Neural progenitor cell (in vitro differentiated cells): Measurements from ENCODE around the gene HOXA13. TPM values are rescaled to one million over a fixed set of nuclear protein-coding genes. Genes with fewer than 3 reads are reported as not detected.

Source experiments
- DNase-seq: peaks from one replicate; pipeline ENCODE4 v3.0.0-alpha.2; 2016; ENCODE audit warnings: low spot score
- H2AFZ ChIP-seq: fragments of 200-600 bp; sonication (generic); replicated peaks from 2 replicates; pipeline ENCODE4 v1.6.1; 2016; ENCODE audit warnings: antibody characterized with exemption
- H3F3A ChIP-seq: fragments of 200-600 bp; sonication (generic); 2 replicates; pipeline ENCODE4 v1.6.1; 2016; ENCODE audit warnings: antibody characterized with exemption, low read depth
- H3K27ac ChIP-seq: fragments of 200-600 bp; sonication (generic); 2 replicates; pipeline ENCODE4 v1.5.1; 2016; ENCODE audit warnings: mild to moderate bottlenecking
- H3K27me3 ChIP-seq: fragments of 200-600 bp; sonication (generic); 2 replicates; pipeline ENCODE4 v1.6.1; 2016; ENCODE audit warnings: mild to moderate bottlenecking, moderate library complexity
- H3K36me3 ChIP-seq: fragments of 200-600 bp; sonication (generic); 2 replicates; pipeline ENCODE4 v1.5.1; 2016
- H3K4me1 ChIP-seq: fragments of 200-600 bp; sonication (generic); 2 replicates; pipeline ENCODE4 v1.6.1; 2016; ENCODE audit warnings: mixed run types
- H3K4me2 ChIP-seq: fragments of 200-600 bp; sonication (generic); 2 replicates; pipeline ENCODE4 v1.6.1; 2016
- H3K4me3 ChIP-seq: fragments of 200-600 bp; sonication (generic); 2 replicates; pipeline ENCODE4 v1.5.1; 2016
- H3K79me2 ChIP-seq: fragments of 200-600 bp; sonication (generic); 2 replicates; pipeline ENCODE4 v1.6.1; 2016; ENCODE audit warnings: low read depth
- H3K9ac ChIP-seq: fragments of 200-600 bp; sonication (generic); 2 replicates; pipeline ENCODE4 v1.6.1; 2016
- H3K9me3 ChIP-seq: fragments of 200-600 bp; sonication (generic); 2 replicates; pipeline ENCODE4 v1.5.1; 2016; ENCODE audit warnings: low read depth
- H4K20me1 ChIP-seq: fragments of 200-600 bp; sonication (generic); 2 replicates; pipeline ENCODE4 v1.6.1; 2016; ENCODE audit warnings: low read depth
- H3K27ac Mint-ChIP-seq: 3 replicates; pipeline ENCODE4 v1.8.0; 2021; ENCODE audit warnings: mixed read lengths
- H3K27me3 Mint-ChIP-seq: 2 replicates; pipeline ENCODE4 v1.8.0; 2022; ENCODE audit warnings: low read depth, mild to moderate bottlenecking, inconsistent platforms, moderate library complexity, mixed read lengths; ENCODE audit not compliant: insufficient read depth
- H3K36me3 Mint-ChIP-seq: 3 replicates; pipeline ENCODE4 v1.8.0; 2021; ENCODE audit warnings: mixed read lengths
- H3K4me1 Mint-ChIP-seq: 3 replicates; pipeline ENCODE4 v1.8.0; 2021; ENCODE audit warnings: mixed read lengths
- H3K4me3 Mint-ChIP-seq: 3 replicates; pipeline ENCODE4 v1.8.0; 2021; ENCODE audit warnings: mild to moderate bottlenecking, moderate library complexity, mixed read lengths
- H3K9me3 Mint-ChIP-seq: 3 replicates; pipeline ENCODE4 v1.8.0; 2020; ENCODE audit warnings: mixed read lengths
- CTCF ChIP-seq: fragments of 200-600 bp; sonication (generic); IDR thresholded peaks from 2 replicates; pipeline ENCODE4 v1.5.1; 2017; ENCODE audit warnings: antibody characterized with exemption, mild to moderate bottlenecking
- EZH2 ChIP-seq: fragments of 200-600 bp; sonication (generic); IDR thresholded peaks from 2 replicates; pipeline ENCODE4 v1.6.1; 2017; ENCODE audit warnings: antibody characterized with exemption, mild to moderate bottlenecking, moderate library complexity
- EZH2phosphoT487 ChIP-seq: fragments of 200-600 bp; sonication (generic); IDR thresholded peaks from 2 replicates; pipeline ENCODE4 v1.6.1; 2017; ENCODE audit warnings: antibody characterized with exemption
- total RNA-seq: library from RNA; depleted of rRNA; stranded (reverse); fragments of >200 nt; gene quantifications from 2 replicates; pipeline ENCODE4 v1.2.3, GENCODE V29; 2015; ENCODE audit warnings: low replicate concordance

HOXA13 gene
- total RNA-seq, 1 donor from 2014 or later, result not detected

- no peak overlapping the region for H3K27ac ChIP-seq
- H3K27me3 Mint-ChIP-seq, result peaks cover 80% of the 10 kb centered on the region
- no peaks in the 10 kb centered on the region for H3K36me3 ChIP-seq
- H3K9me3 ChIP-seq, result no peaks in the 10 kb centered on the region
- peaks cover 2% of the 10 kb centered on the region for H3K4me1 Mint-ChIP-seq
- peak overlapping the region; percentile 48 for H3K4me3 Mint-ChIP-seq
- H3K9me3 Mint-ChIP-seq, result peaks cover 9% of the 10 kb centered on the region
- no peaks in the 10 kb centered on the region for H3K36me3 Mint-ChIP-seq
- H3K27me3 ChIP-seq, result peaks cover 100% of the 10 kb centered on the region
- peaks cover 98% of the 10 kb centered on the region for H4K20me1 ChIP-seq
- H2AFZ ChIP-seq, result no peak overlapping the region
- H3K9ac ChIP-seq, result no peak overlapping the region
- TF ChIP-seq EZH2 (no peak), EZH2phosphoT487 (no peak), CTCF (no peak)
- no peak overlapping the region for H3K4me2 ChIP-seq
- H3K27ac Mint-ChIP-seq, result no peak overlapping the region
- no peak for DNase-seq
- H3K79me2 ChIP-seq, result no peaks in the 10 kb centered on the region
- no peaks in the 10 kb centered on the region for H3K4me1 ChIP-seq
- H3K4me3 ChIP-seq, result no peak overlapping the region
- no peaks in the 10 kb centered on the region for H3F3A ChIP-seq
Observed at GRCh38 chr7:27172315-27172774, 27.5 kb downstream of the HOXA13 start.

GRCh38 chr7:27171637-27172314, 28.1 kb downstream of the HOXA13 start:
- Mint-ChIP-seq H3K36me3 (no peaks in the 10 kb centered on the region), H3K4me3 (peak overlapping the region; percentile 72), H3K27ac (no peak overlapping the region), H3K4me1 (peaks cover 2% of the 10 kb centered on the region), H3K9me3 (peaks cover 9% of the 10 kb centered on the region), H3K27me3 (peaks cover 80% of the 10 kb centered on the region)
- no peak overlapping the region for H3K27ac ChIP-seq
- TF ChIP-seq EZH2 (peak; percentile 9), CTCF (no peak), EZH2phosphoT487 (peak; percentile 50)
- no peaks in the 10 kb centered on the region for H3K9me3 ChIP-seq
- H3K79me2 ChIP-seq, result no peaks in the 10 kb centered on the region
- peak; percentile 50 for DNase-seq
- peaks cover 100% of the 10 kb centered on the region for H3K27me3 ChIP-seq
- no peak overlapping the region for H3K4me3 ChIP-seq
- no peak overlapping the region for H3K4me2 ChIP-seq
- H3K4me1 ChIP-seq, result no peaks in the 10 kb centered on the region
- no peak overlapping the region for H2AFZ ChIP-seq
- H4K20me1 ChIP-seq, result peaks cover 98% of the 10 kb centered on the region
- no peaks in the 10 kb centered on the region for H3K36me3 ChIP-seq
- H3F3A ChIP-seq, result no peaks in the 10 kb centered on the region
- H3K9ac ChIP-seq, result no peak overlapping the region

- TF ChIP-seq EZH2 (peak; percentile 42), EZH2phosphoT487 (peak; percentile 44), CTCF (no peak)
- no peak overlapping the region for H3K9ac ChIP-seq
- H4K20me1 ChIP-seq, result peaks cover 98% of the 10 kb centered on the region
- H3K4me3 ChIP-seq, result no peak overlapping the region
- H3K27me3 Mint-ChIP-seq, result peaks cover 80% of the 10 kb centered on the region
- peak overlapping the region; percentile 9 for H3K4me3 Mint-ChIP-seq
- H2AFZ ChIP-seq, result no peak overlapping the region
- H3K27ac ChIP-seq, result no peak overlapping the region
- H3K4me2 ChIP-seq, result no peak overlapping the region
- no peak overlapping the region for H3K27ac Mint-ChIP-seq
- H3K36me3 Mint-ChIP-seq, result no peaks in the 10 kb centered on the region
- no peaks in the 10 kb centered on the region for H3K79me2 ChIP-seq
- no peaks in the 10 kb centered on the region for H3K4me1 ChIP-seq
- no peaks in the 10 kb centered on the region for H3F3A ChIP-seq
- DNase-seq, result peak; percentile 44
- peaks cover 9% of the 10 kb centered on the region for H3K9me3 Mint-ChIP-seq
- H3K4me1 Mint-ChIP-seq, result peaks cover 2% of the 10 kb centered on the region
- peaks cover 100% of the 10 kb centered on the region for H3K27me3 ChIP-seq
- H3K36me3 ChIP-seq, result no peaks in the 10 kb centered on the region
- H3K9me3 ChIP-seq, result no peaks in the 10 kb centered on the region
Observed at GRCh38 chr7:27171325-27171636, 28.6 kb downstream of the HOXA13 start.
